OCI-LY1 (cell line): ENCODE results near the gene AP1G2.
"Not testable (repeated sequence)": the region's sequence is repeated elsewhere in the genome, so short reads cannot be mapped to it uniquely, and the experiment has no call there.

ENCODE experiments used
- H2AFZ ChIP-seq: fragments of 200-600 bp; sonication (generic), shearing (Covaris generic); 2 replicates; pipeline ENCODE4 v1.6.0; 2014; ENCODE audit warnings: antibody characterized with exemption, mild to moderate bottlenecking, low read length
- H3F3A ChIP-seq: fragments of 200-600 bp; sonication (generic), shearing (Covaris generic); 2 replicates; pipeline ENCODE4 v1.6.0; 2014; ENCODE audit warnings: mild to moderate bottlenecking, antibody characterized with exemption, low read length, moderate library complexity; ENCODE audit not compliant: insufficient read depth
- H3K27ac ChIP-seq: fragments of 200-600 bp; sonication (generic); 2 replicates; pipeline ENCODE4 v1.5.1; 2014; ENCODE audit warnings: low read length, mixed run types, mild to moderate bottlenecking, low read depth; ENCODE audit not compliant: poor library complexity, severe bottlenecking
- H3K27me3 ChIP-seq: fragments of 200-600 bp; sonication (generic); 2 replicates; pipeline ENCODE4 v1.6.0; 2014; ENCODE audit warnings: antibody characterized with exemption, mild to moderate bottlenecking, low read length, moderate library complexity; ENCODE audit not compliant: insufficient read depth
- H3K36me3 ChIP-seq: fragments of 200-600 bp; sonication (generic); 2 replicates; pipeline ENCODE4 v1.6.1; 2014; ENCODE audit warnings: mild to moderate bottlenecking, antibody characterized with exemption, low read length, moderate library complexity, mixed read lengths; ENCODE audit not compliant: insufficient read depth
- H3K4me1 ChIP-seq: fragments of 200-600 bp; sonication (generic); 2 replicates; pipeline ENCODE4 v1.5.1; 2014; ENCODE audit warnings: mild to moderate bottlenecking, low read length, moderate library complexity; ENCODE audit not compliant: insufficient read depth, severe bottlenecking
- H3K4me2 ChIP-seq: fragments of 200-600 bp; sonication (generic), shearing (Covaris generic); 2 replicates; pipeline ENCODE4 v1.6.1; 2014; ENCODE audit warnings: low read length
- H3K4me3 ChIP-seq: fragments of 200-600 bp; sonication (generic); 2 replicates; pipeline ENCODE4 v1.5.1; 2014; ENCODE audit warnings: low read length, low read depth, mild to moderate bottlenecking, mixed read lengths; ENCODE audit not compliant: poor library complexity, severe bottlenecking
- H3K79me2 ChIP-seq: fragments of 200-600 bp; shearing (Covaris generic); 2 replicates; pipeline ENCODE4 v1.6.1; 2016; ENCODE audit warnings: mixed run types, low read length, mixed read lengths; ENCODE audit not compliant: insufficient read depth
- H3K9ac ChIP-seq: fragments of 200-600 bp; sonication (generic), shearing (Covaris generic); 2 replicates; pipeline ENCODE4 v1.6.1; 2014; ENCODE audit warnings: mild to moderate bottlenecking, low read length, mixed read lengths
- H3K9me2 ChIP-seq: fragments of 200-600 bp; sonication (generic), shearing (Covaris generic); 2 replicates; pipeline ENCODE4 v1.6.1; 2014; ENCODE audit warnings: low read depth, mild to moderate bottlenecking, low read length, mixed read lengths
- H3K9me3 ChIP-seq: fragments of 200-600 bp; shearing (Covaris generic); 2 replicates; pipeline ENCODE4 v1.6.1; 2014; ENCODE audit warnings: low read length, mixed read lengths
- H4K20me1 ChIP-seq: fragments of 200-600 bp; sonication (generic), shearing (Covaris generic); 2 replicates; pipeline ENCODE4 v1.6.0; 2016; ENCODE audit warnings: mild to moderate bottlenecking, low read length; ENCODE audit not compliant: insufficient read depth
- EZH2 ChIP-seq: fragments of 200-600 bp; sonication (generic), shearing (Covaris generic); IDR thresholded peaks from 2 replicates; pipeline ENCODE4 v1.8.0; 2017; ENCODE audit warnings: borderline replicate concordance, mixed run types, mild to moderate bottlenecking, antibody characterized with exemption, low read length, moderate library complexity, mixed read lengths
- TF ChIP-seq, protein P1 (sequence below): fragments of 200-600 bp; sonication (generic), shearing (Covaris generic); IDR thresholded peaks from 2 replicates; pipeline ENCODE4 v1.5.1; 2017; ENCODE audit warnings: mild to moderate bottlenecking, antibody characterized with exemption, low read length, moderate library complexity, mixed read lengths

AP1G2 gene

DNA sequence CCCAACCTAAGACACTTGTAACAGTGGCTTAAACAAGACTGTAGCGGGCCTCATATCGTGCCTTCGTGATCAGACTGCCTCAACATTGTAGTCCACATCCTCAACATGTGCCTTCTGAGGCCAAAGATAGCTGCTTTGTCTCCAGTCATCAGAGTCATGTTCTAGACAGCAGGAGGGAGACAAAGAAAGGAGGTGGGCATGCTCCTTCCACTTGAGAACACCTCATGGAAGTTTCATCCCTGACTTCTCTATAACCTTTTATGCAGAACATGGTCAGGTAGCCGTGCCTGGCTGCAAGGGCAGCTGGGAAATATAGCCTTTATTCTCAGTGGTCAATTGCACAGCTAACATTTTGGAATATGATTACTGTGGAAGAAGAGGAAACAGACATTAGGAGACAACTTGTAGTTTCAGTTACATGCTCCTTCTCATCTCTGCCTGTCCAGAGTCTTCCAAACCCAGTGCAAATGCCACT, 43.3 kb upstream of the AP1G2 start:
- H3K27ac ChIP-seq: no peak overlapping the region
- H3K4me2 ChIP-seq: no peak overlapping the region
- no peaks in the 10 kb centered on the region for H4K20me1 ChIP-seq
- no peaks in the 10 kb centered on the region for H3K4me1 ChIP-seq
- H3K9me2 ChIP-seq: no peaks in the 10 kb centered on the region
- H3K4me3 ChIP-seq: no peak overlapping the region
- H3K27me3 ChIP-seq: peaks cover 5% of the 10 kb centered on the region; the same call in 1 of the 2 replicates
- no peaks in the 10 kb centered on the region for H3K79me2 ChIP-seq
- H3K36me3 ChIP-seq: no peaks in the 10 kb centered on the region
- no peak overlapping the region for H3K9ac ChIP-seq
- H2AFZ ChIP-seq: no peak overlapping the region
- H3F3A ChIP-seq: no peaks in the 10 kb centered on the region
- no peaks in the 10 kb centered on the region for H3K9me3 ChIP-seq
- no peak for TF ChIP-seq EZH2
- TF ChIP-seq, protein P1, sequence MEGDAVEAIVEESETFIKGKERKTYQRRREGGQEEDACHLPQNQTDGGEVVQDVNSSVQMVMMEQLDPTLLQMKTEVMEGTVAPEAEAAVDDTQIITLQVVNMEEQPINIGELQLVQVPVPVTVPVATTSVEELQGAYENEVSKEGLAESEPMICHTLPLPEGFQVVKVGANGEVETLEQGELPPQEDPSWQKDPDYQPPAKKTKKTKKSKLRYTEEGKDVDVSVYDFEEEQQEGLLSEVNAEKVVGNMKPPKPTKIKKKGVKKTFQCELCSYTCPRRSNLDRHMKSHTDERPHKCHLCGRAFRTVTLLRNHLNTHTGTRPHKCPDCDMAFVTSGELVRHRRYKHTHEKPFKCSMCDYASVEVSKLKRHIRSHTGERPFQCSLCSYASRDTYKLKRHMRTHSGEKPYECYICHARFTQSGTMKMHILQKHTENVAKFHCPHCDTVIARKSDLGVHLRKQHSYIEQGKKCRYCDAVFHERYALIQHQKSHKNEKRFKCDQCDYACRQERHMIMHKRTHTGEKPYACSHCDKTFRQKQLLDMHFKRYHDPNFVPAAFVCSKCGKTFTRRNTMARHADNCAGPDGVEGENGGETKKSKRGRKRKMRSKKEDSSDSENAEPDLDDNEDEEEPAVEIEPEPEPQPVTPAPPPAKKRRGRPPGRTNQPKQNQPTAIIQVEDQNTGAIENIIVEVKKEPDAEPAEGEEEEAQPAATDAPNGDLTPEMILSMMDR: no peak

DNA sequence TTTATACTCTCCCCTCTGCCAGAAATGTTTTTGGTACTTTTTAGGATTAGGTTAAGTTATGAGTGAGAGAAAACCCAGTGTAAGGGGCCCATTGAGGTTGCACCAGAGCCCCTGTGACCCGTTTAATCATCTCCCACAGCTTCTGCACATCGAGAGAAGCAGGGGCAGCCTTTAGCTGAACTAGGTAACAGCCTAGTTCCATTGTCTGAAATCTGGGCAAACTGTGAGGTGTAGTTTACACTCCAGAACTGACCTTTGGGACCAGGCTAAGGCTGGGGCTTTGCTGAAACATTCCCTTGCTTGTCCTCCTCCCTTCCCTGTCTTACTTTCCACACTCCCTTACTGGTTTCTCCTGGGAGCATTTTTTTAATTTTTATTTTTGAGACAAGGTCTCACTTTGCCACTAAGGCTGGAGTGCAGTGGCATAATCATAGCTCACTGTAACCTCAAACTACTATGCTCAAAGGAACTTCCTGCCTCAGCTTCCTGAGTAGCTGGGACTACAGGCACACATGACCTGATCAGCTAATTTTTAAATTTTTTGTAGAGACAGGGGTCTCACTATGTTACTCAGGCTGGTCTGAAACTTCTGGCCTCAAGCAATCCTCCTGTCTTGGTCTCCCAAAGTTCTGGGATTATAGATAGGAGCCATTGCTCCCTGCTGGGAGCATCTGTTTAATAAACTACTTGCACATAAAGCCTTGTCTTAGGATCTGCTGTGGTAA, 42.7 kb upstream of the AP1G2 start:
- no peaks in the 10 kb centered on the region for H3K9me3 ChIP-seq
- no peaks in the 10 kb centered on the region for H3K9me2 ChIP-seq
- H3K4me2 ChIP-seq: no peak overlapping the region
- no peak overlapping the region for H2AFZ ChIP-seq
- H3K4me3 ChIP-seq: no peak overlapping the region
- no peaks in the 10 kb centered on the region for H3K4me1 ChIP-seq
- no peaks in the 10 kb centered on the region for H3K79me2 ChIP-seq
- no peak overlapping the region for H3K27ac ChIP-seq
- H3K27me3 ChIP-seq: peaks cover 5% of the 10 kb centered on the region; the same call in 1 of the 2 replicates
- no peak overlapping the region for H3K9ac ChIP-seq
- H4K20me1 ChIP-seq: no peaks in the 10 kb centered on the region
- TF ChIP-seq, protein P1: no peak
- no peak for TF ChIP-seq EZH2
- H3F3A ChIP-seq: no peaks in the 10 kb centered on the region
- H3K36me3 ChIP-seq: no peaks in the 10 kb centered on the region

DNA sequence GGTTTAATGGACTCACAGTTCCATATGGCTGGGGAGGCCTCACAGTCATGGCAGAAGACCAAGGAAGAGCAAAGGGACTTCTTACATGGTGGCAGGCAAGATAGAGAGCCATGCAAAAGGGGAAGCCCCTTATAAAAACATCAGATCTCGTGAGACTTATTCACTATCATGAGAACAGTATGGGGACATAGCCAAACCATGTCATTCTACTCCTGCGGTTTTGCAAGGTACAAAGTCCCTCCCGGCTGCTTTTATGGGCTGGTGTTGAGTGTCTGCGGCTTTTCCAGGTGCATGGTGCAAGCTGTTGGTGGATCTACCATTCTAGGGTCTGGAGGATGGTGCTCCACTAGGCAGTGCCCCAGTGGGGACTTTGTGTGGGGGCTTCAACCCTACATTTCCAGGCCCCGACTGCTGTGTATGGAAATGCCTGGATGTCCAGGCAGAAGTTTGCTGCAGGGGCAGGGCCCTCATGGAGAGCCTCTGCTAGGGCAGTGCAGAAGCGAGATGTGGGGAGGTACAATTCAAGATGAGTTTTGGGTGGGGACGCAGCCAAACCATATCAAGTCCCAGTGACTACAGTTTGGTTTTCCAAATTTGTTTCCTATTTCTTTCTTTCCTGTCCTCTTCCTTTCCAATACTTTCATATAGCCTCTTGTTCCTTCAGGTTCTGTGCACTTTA, 42.0 kb upstream of the AP1G2 start:
- H3K9ac ChIP-seq, H4K20me1 ChIP-seq, H3K4me3 ChIP-seq, H3K4me2 ChIP-seq, H3K9me3 ChIP-seq, H3K36me3 ChIP-seq, H3K27ac ChIP-seq, H3K27me3 ChIP-seq, H3K79me2 ChIP-seq, H3K4me1 ChIP-seq, H2AFZ ChIP-seq, H3F3A ChIP-seq, H3K9me2 ChIP-seq: not testable (repeated sequence)
